NCI-H2196 treated with DMSO at 0.1 percent for 48 hours (cell line): ENCODE results near the gene CYP1A2.
"Not testable (repeated sequence)": the region's sequence is repeated elsewhere in the genome, so short reads cannot be mapped to it uniquely, and the experiment has no call there.

Source experiments
- DNase-seq: peaks from one replicate; lab custom pipeline; 2025; ENCODE audit not compliant: unreplicated experiment; lab: John Stamatoyannopoulos, UW

The CYP1A2 gene

GRCh38 chr15:74748322-74748946, at the start of gene CYP1A2:
CYP1A2 (plus strand) TSS chr15:74748845; CDS start chr15:74749739, 894 bp downstream.
- DNase-seq = no peak

- DNase-seq = no peak
These were observed 39.6 kb upstream of the CYP1A2 start for GRCh38 chr15:74709011-74709410.

- DNase-seq = no peak
These were observed 38.8 kb upstream of the CYP1A2 start for GRCh38 chr15:74709892-74710291.

- DNase-seq = no peak
These were observed 38.1 kb upstream of the CYP1A2 start for GRCh38 chr15:74710319-74711094.

- no peak for DNase-seq
These were observed 36.3 kb upstream of the CYP1A2 start for GRCh38 chr15:74712311-74712710.

- no peak for DNase-seq
These were observed 32.0 kb upstream of the CYP1A2 start for GRCh38 chr15:74716651-74717050.

- DNase-seq = no peak
These were observed 26.1 kb upstream of the CYP1A2 start for GRCh38 chr15:74722591-74722990.

GRCh38 chr15:74723187-74723586, 25.5 kb upstream of the CYP1A2 start:
- no peak for DNase-seq

- DNase-seq = peak; percentile 9
These were observed 24.8 kb upstream of the CYP1A2 start for GRCh38 chr15:74723754-74724334.

GRCh38 chr15:74724570-74725224, 23.9 kb upstream of the CYP1A2 start:
- DNase-seq = no peak

- no peak for DNase-seq
These were observed 23.3 kb upstream of the CYP1A2 start, which contains the start of gene CYP1A1 for GRCh38 chr15:74725225-74725774. CYP1A1 (minus strand) TSS chr15:74725528; CDS start chr15:74723097, 2,431 bp downstream.

GRCh38 chr15:74725845-74726773, 22.5 kb upstream of the CYP1A2 start:
- no peak for DNase-seq

GRCh38 chr15:74726774-74727164, 21.9 kb upstream of the CYP1A2 start:
- no peak for DNase-seq

- no peak for DNase-seq
These were observed 20.9 kb upstream of the CYP1A2 start for GRCh38 chr15:74727727-74728126.

GRCh38 chr15:74728699-74729098, 19.9 kb upstream of the CYP1A2 start:
- DNase-seq = not testable (repeated sequence)

GRCh38 chr15:74729372-74729771, 19.3 kb upstream of the CYP1A2 start:
- DNase-seq = not testable (repeated sequence)

GRCh38 chr15:74730619-74731316, 17.9 kb upstream of the CYP1A2 start:
- no peak for DNase-seq

- no peak for DNase-seq
These were observed 15.8 kb upstream of the CYP1A2 start for GRCh38 chr15:74732846-74733245.

- no peak for DNase-seq
These were observed 15.4 kb upstream of the CYP1A2 start for GRCh38 chr15:74733269-74733668.

- DNase-seq = no peak
These were observed 13.3 kb upstream of the CYP1A2 start for GRCh38 chr15:74735305-74735704.
